Measurements from ENCODE around the gene COQ7. TPM values are rescaled to one million over a fixed set of nuclear protein-coding genes. Genes with fewer than 3 reads are reported as not detected.

The COQ7 gene
- total RNA-seq, 2 experiments from 2014 or later, result 21.6 to 22.2 TPM

- peaks cover 9% of the 10 kb centered on the region; the same call in 1 of the 2 replicates for H3K9me3 ChIP-seq (ENCODE audit: low read length)
- intact Hi-C loops (cut with micrococcal nuclease; ENCODE audit: unreplicated experiment), result no loop called here
Observed at GRCh38 chr16:19075511-19075910, 8.1 kb downstream of the COQ7 start.

GRCh38 chr16:19077879-19078278 lies 10.5 kb downstream of the COQ7 start:
- ChIA-PET CTCF (ENCODE audit: unreplicated experiment) (no interaction called here), POLR2A (interaction anchor here (0.5 to 0.9 kb wide), 3 partner anchors 27 to 357 kb away, joined by 3 to 4 read pairs (median 3); no protein-coding TSS in a partner anchor)
- Histone ChIP-seq H3K9me3 (ENCODE audit: low read length) (peaks cover 9% of the 10 kb centered on the region; the same call in 1 of the 2 replicates), H3K27ac (ENCODE audit: low read depth, low read length, poor library complexity, severe bottlenecking) (no peak overlapping the region), H3K36me3 (ENCODE audit: insufficient read depth, low read length) (peaks cover 76% of the 10 kb centered on the region), H3K4me1 (ENCODE audit: insufficient read depth, low read length, poor library complexity, severe bottlenecking) (no peaks in the 10 kb centered on the region), H4K20me1 (ENCODE audit: insufficient read depth, low read length) (no peaks in the 10 kb centered on the region), H3K79me2 (ENCODE audit: insufficient read depth, low read depth, low read length) (no peaks in the 10 kb centered on the region), H3K4me2 (ENCODE audit: low read length) (no peak overlapping the region), H2AFZ (ENCODE audit: low read length) (no peak overlapping the region), H3K9me2 (ENCODE audit: insufficient read depth, low read length) (no peaks in the 10 kb centered on the region), H3K4me3 (ENCODE audit: low read depth, low read length, poor library complexity, severe bottlenecking) (no peak overlapping the region)
- TF ChIP-seq CTCF (conservative IDR thresholded peaks at IDR 0.05; ENCODE audit: low read length), result no peak
- TF ChIP-seq EZH2phosphoT487 (IDR thresholded peaks at IDR 0.05; ENCODE audit: borderline replicate concordance, low read depth, low read length), result no peak
- BruUV-seq (replicated peaks), result no TSS peak
- intact Hi-C loops (cut with micrococcal nuclease; ENCODE audit: unreplicated experiment), result no loop called here
- DNase-seq (ENCODE audit: low spot score), result no peak

More at GRCh38 chr16:19075511-19075910, 8.1 kb downstream of the COQ7 start:
- no peak overlapping the region for H3K4me2 ChIP-seq (ENCODE audit: low read length)
- no peak overlapping the region for H3K27ac ChIP-seq (ENCODE audit: low read depth, low read length, poor library complexity, severe bottlenecking)
- no peaks in the 10 kb centered on the region for H3K9me2 ChIP-seq (ENCODE audit: insufficient read depth, low read length)
- POLR2A ChIA-PET, result interaction anchor here (0.6 to 0.7 kb wide), 2 partner anchors 10 to 111 kb away, joined by 3 to 4 read pairs; no protein-coding TSS in a partner anchor
- DNase-seq (ENCODE audit: low spot score), result no peak
- no peaks in the 10 kb centered on the region for H3K79me2 ChIP-seq (ENCODE audit: insufficient read depth, low read depth, low read length)
- no peak overlapping the region for H2AFZ ChIP-seq (ENCODE audit: low read length)
- no TSS peak for BruUV-seq (replicated peaks)
- H4K20me1 ChIP-seq (ENCODE audit: insufficient read depth, low read length), result no peaks in the 10 kb centered on the region
- no peak for TF ChIP-seq CTCF (conservative IDR thresholded peaks at IDR 0.05; ENCODE audit: low read length)
- TF ChIP-seq EZH2phosphoT487 (IDR thresholded peaks at IDR 0.05; ENCODE audit: borderline replicate concordance, low read depth, low read length), result no peak
- CTCF ChIA-PET (ENCODE audit: unreplicated experiment), result no interaction called here
- H3K36me3 ChIP-seq (ENCODE audit: insufficient read depth, low read length), result peaks cover 69% of the 10 kb centered on the region
- H3K4me1 ChIP-seq (ENCODE audit: insufficient read depth, low read length, poor library complexity, severe bottlenecking), result no peaks in the 10 kb centered on the region
- H3K4me3 ChIP-seq (ENCODE audit: low read depth, low read length, poor library complexity, severe bottlenecking), result no peak overlapping the region

GRCh38 chr16:19083670-19084069 lies 16.3 kb downstream of the COQ7 start:
- H3K27ac ChIP-seq (ENCODE audit: low read depth, low read length, poor library complexity, severe bottlenecking), result no peak overlapping the region
- intact Hi-C loops (cut with micrococcal nuclease; ENCODE audit: unreplicated experiment), result no loop called here
- H3K79me2 ChIP-seq (ENCODE audit: insufficient read depth, low read depth, low read length), result no peaks in the 10 kb centered on the region
- no peak overlapping the region for H2AFZ ChIP-seq (ENCODE audit: low read length)
- no peaks in the 10 kb centered on the region for H3K9me2 ChIP-seq (ENCODE audit: insufficient read depth, low read length)
- DNase-seq (ENCODE audit: low spot score), result no peak
- no TSS peak for BruUV-seq (replicated peaks)
- ChIA-PET CTCF (ENCODE audit: unreplicated experiment) (no interaction called here), POLR2A (interaction anchor here (0.6 to 1.1 kb wide), 2 partner anchors 11 to 39 kb away, joined by 3 to 7 read pairs; no protein-coding TSS in a partner anchor)
- H3K36me3 ChIP-seq (ENCODE audit: insufficient read depth, low read length), result peaks cover 35% of the 10 kb centered on the region
- TF ChIP-seq EZH2phosphoT487 (IDR thresholded peaks at IDR 0.05; ENCODE audit: borderline replicate concordance, low read depth, low read length), result no peak
- no peak overlapping the region for H3K4me2 ChIP-seq (ENCODE audit: low read length)
- peaks cover 9% of the 10 kb centered on the region; the same call in 1 of the 2 replicates for H3K9me3 ChIP-seq (ENCODE audit: low read length)
- no peak overlapping the region for H3K4me3 ChIP-seq (ENCODE audit: low read depth, low read length, poor library complexity, severe bottlenecking)
- H3K4me1 ChIP-seq (ENCODE audit: insufficient read depth, low read length, poor library complexity, severe bottlenecking), result peaks cover 11% of the 10 kb centered on the region
- no peaks in the 10 kb centered on the region for H4K20me1 ChIP-seq (ENCODE audit: insufficient read depth, low read length)

All from OCI-LY7 (cell line).